ENCODE measurements around the gene NCBP1. TPM values are rescaled to one million over a fixed set of nuclear protein-coding genes. Genes with fewer than 3 reads are reported as not detected.

NCBP1 gene, protein sequence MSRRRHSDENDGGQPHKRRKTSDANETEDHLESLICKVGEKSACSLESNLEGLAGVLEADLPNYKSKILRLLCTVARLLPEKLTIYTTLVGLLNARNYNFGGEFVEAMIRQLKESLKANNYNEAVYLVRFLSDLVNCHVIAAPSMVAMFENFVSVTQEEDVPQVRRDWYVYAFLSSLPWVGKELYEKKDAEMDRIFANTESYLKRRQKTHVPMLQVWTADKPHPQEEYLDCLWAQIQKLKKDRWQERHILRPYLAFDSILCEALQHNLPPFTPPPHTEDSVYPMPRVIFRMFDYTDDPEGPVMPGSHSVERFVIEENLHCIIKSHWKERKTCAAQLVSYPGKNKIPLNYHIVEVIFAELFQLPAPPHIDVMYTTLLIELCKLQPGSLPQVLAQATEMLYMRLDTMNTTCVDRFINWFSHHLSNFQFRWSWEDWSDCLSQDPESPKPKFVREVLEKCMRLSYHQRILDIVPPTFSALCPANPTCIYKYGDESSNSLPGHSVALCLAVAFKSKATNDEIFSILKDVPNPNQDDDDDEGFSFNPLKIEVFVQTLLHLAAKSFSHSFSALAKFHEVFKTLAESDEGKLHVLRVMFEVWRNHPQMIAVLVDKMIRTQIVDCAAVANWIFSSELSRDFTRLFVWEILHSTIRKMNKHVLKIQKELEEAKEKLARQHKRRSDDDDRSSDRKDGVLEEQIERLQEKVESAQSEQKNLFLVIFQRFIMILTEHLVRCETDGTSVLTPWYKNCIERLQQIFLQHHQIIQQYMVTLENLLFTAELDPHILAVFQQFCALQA
- total RNA-seq: 38.2 and 41.7 TPM in 2 replicates

DNA sequence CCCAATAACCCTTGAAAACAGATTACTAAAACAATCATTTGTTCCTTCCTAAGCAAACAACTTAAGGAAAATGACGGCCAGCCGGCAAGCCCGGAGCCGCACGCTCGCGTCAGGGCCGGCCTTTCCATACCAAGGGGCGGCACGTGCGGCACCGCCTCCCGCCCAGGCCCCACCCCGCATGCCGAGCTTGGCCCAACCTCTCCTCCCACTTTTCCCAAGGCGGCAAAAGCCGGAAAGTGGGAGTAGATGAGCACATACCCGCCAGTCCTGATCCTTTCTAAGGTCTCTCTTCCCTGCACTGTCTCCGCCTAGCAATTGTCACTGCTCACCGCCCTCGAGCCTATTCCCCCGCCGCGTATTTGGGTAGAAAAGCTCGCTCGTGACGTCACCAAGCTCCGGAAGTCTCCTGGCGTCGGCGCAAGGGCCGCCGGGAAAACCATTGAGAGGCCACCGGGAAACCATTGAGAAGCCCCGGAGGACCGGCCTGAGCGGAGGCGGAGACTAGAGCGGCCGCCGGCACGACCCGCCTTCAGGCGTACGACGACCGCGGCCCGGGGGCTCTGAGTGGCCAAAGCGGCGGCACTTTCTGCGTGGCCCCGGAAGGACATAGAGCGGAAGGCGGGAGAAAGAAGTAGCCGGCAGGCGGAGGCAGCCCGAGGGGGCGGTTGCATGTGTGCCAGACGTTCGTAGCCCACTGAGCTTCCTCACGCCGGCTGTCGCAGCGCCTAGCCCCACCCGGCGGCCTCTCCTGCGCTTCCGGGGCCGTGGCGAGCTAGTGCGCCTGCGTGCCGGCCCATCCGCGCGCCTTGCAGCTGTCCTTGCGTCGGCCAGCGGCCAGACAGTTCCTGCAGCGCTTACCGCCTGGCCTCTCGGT lies at the start of gene NCBP1, which contains the start of gene TSTD2:
Gene NCBP1, plus strand, starts transcription at position 837 of the 874 bp plus-strand sequence. CDS start 61 bp downstream, outside the sequence.
Gene TSTD2, minus strand, starts transcription at position 384 of the 874 bp plus-strand sequence. CDS start 5,806 bp downstream, outside the sequence.

DNA sequence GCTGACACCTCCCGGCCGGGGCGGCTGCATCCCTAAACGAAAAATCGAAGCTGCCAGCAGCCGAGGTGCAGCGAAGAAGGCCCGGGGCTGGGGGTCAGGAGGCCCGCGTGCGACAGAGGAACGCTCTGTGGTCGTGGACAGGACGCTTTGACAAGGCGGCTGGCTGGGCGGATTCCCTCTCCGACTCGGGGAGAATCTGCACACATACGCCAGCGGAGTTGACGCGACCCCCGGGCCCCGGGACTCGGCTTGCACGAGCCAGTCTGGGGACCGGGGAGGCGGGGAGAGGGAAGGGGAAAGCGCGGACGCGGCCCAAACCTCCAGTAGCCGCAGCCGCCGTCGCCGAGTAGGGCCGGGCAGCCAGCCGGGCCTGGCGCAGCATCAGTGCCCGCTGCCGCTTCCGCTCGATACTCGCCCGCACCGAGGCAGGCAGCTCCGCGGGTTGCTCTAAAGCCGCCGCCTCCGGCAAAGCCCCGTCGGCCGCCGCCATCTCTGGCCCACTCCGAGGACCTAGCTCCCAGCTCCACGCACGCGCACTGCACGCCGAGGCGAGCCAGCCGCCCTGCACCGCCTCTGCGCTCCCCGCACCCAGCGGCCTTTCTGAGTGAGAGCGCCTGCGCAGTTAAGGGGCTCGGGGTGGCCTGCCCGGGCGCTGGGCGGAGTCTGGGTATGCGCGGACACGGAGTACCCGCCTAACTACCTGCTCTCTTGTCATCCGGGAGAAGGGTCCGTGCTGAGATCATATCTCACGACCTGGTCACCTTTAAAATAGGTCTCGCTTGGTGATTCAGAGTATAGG lies 63.4 kb downstream of the NCBP1 start, which contains the start of gene XPA:
Gene XPA, minus strand, starts transcription at position 538 of the 799 bp plus-strand sequence. Its CDS starts 48 bp downstream, at position 490.

Other genes with a start within 250 kb of the NCBP1 start
- 14.6 and 14.7 TPM in 2 replicates for gene TDRD7, start 221.7 kb upstream of the NCBP1 start, total RNA-seq
- 1.1 and 2.0 TPM in 2 replicates for gene TMOD1, start 132.2 kb upstream of the NCBP1 start, total RNA-seq
- gene TSTD2, start 453 bp upstream of the NCBP1 start, total RNA-seq: 11.0 and 12.7 TPM in 2 replicates
- 8.8 and 9.5 TPM in 2 replicates for gene XPA, start 63.5 kb downstream of the NCBP1 start, total RNA-seq
- not detected in 2 replicates for gene FOXE1, start 219.4 kb downstream of the NCBP1 start, total RNA-seq